IMR-90 (cell line): ENCODE results near the gene SH3TC1. TPM values are rescaled to one million over a fixed set of nuclear protein-coding genes. Genes with fewer than 3 reads are reported as not detected.

ENCODE experiments used
- ATAC-seq: fragments of 200-7000 bp; cut with Tn5 transposase; 2 replicates; pipeline ENCODE4 v1.9.1; 2020; ENCODE audit warnings: low read depth, mild to moderate bottlenecking, moderate library complexity
- BruUV-seq: library from RNA; stranded (reverse); fragments of 400-500 nt; replicated peaks from 2 replicates; lab custom pipeline; 2021; lab: Mats Ljungman, UMichigan
- CTCF ChIA-PET: fragments of 300-600 bp; formaldehyde crosslinking; extraction: SDS; loops from one replicate; lab custom pipeline; 2021; ENCODE audit warnings: antibody characterized with exemption; lab: Yijun Ruan, JAX
- POLR2A ChIA-PET: fragments of 300-600 bp; sonication (Branson Sonifier 250); formaldehyde crosslinking; loops from one replicate; lab custom pipeline; 2022; ENCODE audit warnings: antibody characterized with exemption; ENCODE audit not compliant: unreplicated experiment; lab: Charles Lee
- DNase-seq: peaks from one replicate; pipeline ENCODE4 v3.0.0; 2013
- H2AFZ ChIP-seq: replicated peaks from 2 replicates; pipeline ENCODE3; 2013; ENCODE audit warnings: low read length, mild to moderate bottlenecking; ENCODE audit not compliant: poor library complexity
- H2AK5ac ChIP-seq: 2 replicates; pipeline ENCODE4 v1.6.1; 2013; ENCODE audit warnings: low read depth, low read length, inconsistent platforms
- H2AK9ac ChIP-seq: replicated peaks from 2 replicates; pipeline ENCODE3; 2013; ENCODE audit warnings: mild to moderate bottlenecking, low read depth, low read length, moderate library complexity; ENCODE audit not compliant: poor library complexity
- H2BK120ac ChIP-seq: 2 replicates; pipeline ENCODE4 v1.6.1; 2013; ENCODE audit warnings: low read depth, low read length, inconsistent platforms
- H2BK15ac ChIP-seq: 3 replicates; pipeline ENCODE4 v1.6.1; 2013; ENCODE audit warnings: low read depth, low read length, inconsistent platforms
- H2BK20ac ChIP-seq: 2 replicates; pipeline ENCODE4 v1.6.1; 2013; ENCODE audit warnings: low read depth, mild to moderate bottlenecking, inconsistent platforms, low read length, moderate library complexity
- H2BK5ac ChIP-seq: 2 replicates; pipeline ENCODE4 v1.6.1; 2013; ENCODE audit warnings: mild to moderate bottlenecking, low read depth, low read length, inconsistent platforms; ENCODE audit not compliant: poor library complexity, severe bottlenecking
- H3K14ac ChIP-seq: replicated peaks from 2 replicates; pipeline ENCODE4 v1.6.1; 2013; ENCODE audit warnings: low read depth, low read length, inconsistent platforms
- H3K18ac ChIP-seq: 2 replicates; pipeline ENCODE4 v1.6.1; 2013; ENCODE audit warnings: low read depth, low read length, control low read depth
- H3K23ac ChIP-seq: 2 replicates; pipeline ENCODE4 v1.6.1; 2013; ENCODE audit warnings: low read depth, low read length, inconsistent platforms
- H3K27ac ChIP-seq: 2 replicates; pipeline ENCODE4 v1.5.1; 2013; ENCODE audit warnings: mild to moderate bottlenecking, control low read depth, low read length; ENCODE audit not compliant: insufficient read depth
- H3K27me3 ChIP-seq: 2 replicates; pipeline ENCODE4 v1.6.1; 2013; ENCODE audit warnings: low read length; ENCODE audit not compliant: control insufficient read depth, insufficient read depth
- H3K36me3 ChIP-seq: 2 replicates; pipeline ENCODE4 v1.6.1; 2013; ENCODE audit warnings: low read length, mixed read lengths; ENCODE audit not compliant: control insufficient read depth, insufficient read depth
- H3K4ac ChIP-seq: 2 replicates; pipeline ENCODE4 v1.6.1; 2013; ENCODE audit warnings: low read depth, low read length, inconsistent platforms
- H3K4me1 ChIP-seq: 2 replicates; pipeline ENCODE4 v1.6.1; 2013; ENCODE audit warnings: low read length, mixed read lengths; ENCODE audit not compliant: control insufficient read depth, insufficient read depth
- H3K4me2 ChIP-seq: 2 replicates; pipeline ENCODE4 v1.6.1; 2013; ENCODE audit warnings: low read depth, mild to moderate bottlenecking, control low read depth, low read length, moderate library complexity
- H3K4me3 ChIP-seq: 2 replicates; pipeline ENCODE4 v1.5.1; 2013; ENCODE audit warnings: low read depth, mild to moderate bottlenecking, control low read depth, low read length, moderate library complexity; ENCODE audit not compliant: insufficient read depth
- H3K56ac ChIP-seq: 2 replicates; pipeline ENCODE4 v1.6.1; 2013; ENCODE audit warnings: low read length, inconsistent platforms; ENCODE audit not compliant: insufficient read depth; ENCODE audit errors: extremely low read depth
- H3K79me1 ChIP-seq, 2 experiments: 2 replicates each; pipeline ENCODE4 v1.6.1; 2013; ENCODE audit warnings: low read length in 2 of 2, inconsistent platforms in 1 of 2, low read depth in 1 of 2
- H3K9ac ChIP-seq: 2 replicates; pipeline ENCODE4 v1.6.1; 2013; ENCODE audit warnings: low read depth, low read length, control low read depth
- H3K9me1 ChIP-seq: 2 replicates; pipeline ENCODE4 v1.6.1; 2013; ENCODE audit warnings: low read length, inconsistent platforms; ENCODE audit not compliant: insufficient read depth
- H3K9me3 ChIP-seq: 2 replicates; pipeline ENCODE4 v1.6.1; 2013; ENCODE audit warnings: low read length; ENCODE audit not compliant: control insufficient read depth, insufficient read depth
- H4K20me1 ChIP-seq: 2 replicates; pipeline ENCODE4 v1.6.1; 2013; ENCODE audit warnings: low read length, inconsistent platforms; ENCODE audit not compliant: insufficient read depth
- H4K5ac ChIP-seq: 2 replicates; pipeline ENCODE4 v1.6.1; 2013; ENCODE audit warnings: mild to moderate bottlenecking, low read depth, low read length, control low read depth
- H4K8ac ChIP-seq, 2 experiments: 2 replicates each; pipeline ENCODE4 v1.6.1; 2013; ENCODE audit warnings: low read depth in 2 of 2, low read length in 2 of 2, control low read depth in 1 of 2, inconsistent platforms in 1 of 2
- H4K91ac ChIP-seq: 2 replicates; pipeline ENCODE4 v1.6.1; 2013; ENCODE audit warnings: low read depth, low read length, inconsistent platforms; ENCODE audit not compliant: insufficient read depth
- BHLHE40 ChIP-seq: fragments of 150-350 bp; IDR thresholded peaks from 2 replicates; pipeline ENCODE4 v1.6.1; 2016; ENCODE audit warnings: mild to moderate bottlenecking, low read depth, low read length
- CEBPB ChIP-seq: IDR thresholded peaks from 2 replicates; pipeline ENCODE4 v1.6.1; 2012; ENCODE audit warnings: low read depth, low read length, improper control_type of control experiment
- CTCF ChIP-seq: conservative IDR thresholded peaks from 2 replicates; pipeline ENCODE4 v1.5.1; 2012; ENCODE audit warnings: mild to moderate bottlenecking, low read depth, low read length, improper control_type of control experiment
- MAZ ChIP-seq: IDR thresholded peaks from 2 replicates; pipeline ENCODE4 v1.6.1; 2012; ENCODE audit warnings: low read depth, mild to moderate bottlenecking, low read length, improper control_type of control experiment, moderate library complexity, borderline replicate concordance
- WGBS, 2 experiments: methylation state at CpG; one replicate each; pipeline versions ENCODE4 v1.1.5 to v1.1.7; 2013; ENCODE audit warnings: missing lambda C conversion rate in 2 of 2; ENCODE audit not compliant: insufficient read length in 1 of 2; ENCODE audit errors: extremely low coverage in 2 of 2; 5-methylcytosine and 5-hydroxymethylcytosine counted together
- dilution Hi-C: fragments of 300-500 bp; cut with HindIII; formaldehyde crosslinking; loops from one replicate; pipeline ENCODE4 v1.14.3; 2018; ENCODE audit warnings: low sequenced_read_pairs; ENCODE audit not compliant: unreplicated experiment
- in situ Hi-C: fragments of 300-500 bp; cut with MboI; formaldehyde crosslinking; loops from 3 replicates; pipeline ENCODE4 v1.14.3; 2019; ENCODE audit warnings: low sequenced_read_pairs, inconsistent platforms, mixed read lengths
- intact Hi-C: fragments of 100-400 bp; cut with micrococcal nuclease; formaldehyde crosslinking; loops from 2 replicates; pipeline ENCODE4 v1.10.0; 2022
- polyA plus RNA-seq, 3 experiments: library from polyadenylated mRNA; depleted of rRNA; stranded (reverse); fragments of >200 nt; gene quantifications; 2 replicates each; pipeline ENCODE4 v1.2.3, GENCODE V29; 2012; ENCODE audit warnings: low replicate concordance in 1 of 3
- total RNA-seq: library from RNA; depleted of rRNA; stranded (reverse); fragments of >200 nt; gene quantifications from 2 replicates; pipeline ENCODE4 v1.2.3, GENCODE V29; 2012
- TF ChIP-seq, protein P1 (sequence below): fragments of 150-350 bp; IDR thresholded peaks from 2 replicates; pipeline ENCODE4 v1.6.1; 2016; ENCODE audit warnings: low read depth, mild to moderate bottlenecking, low read length, moderate library complexity, borderline replicate concordance

The SH3TC1 gene
- total and polyA plus RNA-seq, 2 of the 4 experiments (the other 2 are of a cell fraction): 1.6 to 2.2 TPM

DNA sequence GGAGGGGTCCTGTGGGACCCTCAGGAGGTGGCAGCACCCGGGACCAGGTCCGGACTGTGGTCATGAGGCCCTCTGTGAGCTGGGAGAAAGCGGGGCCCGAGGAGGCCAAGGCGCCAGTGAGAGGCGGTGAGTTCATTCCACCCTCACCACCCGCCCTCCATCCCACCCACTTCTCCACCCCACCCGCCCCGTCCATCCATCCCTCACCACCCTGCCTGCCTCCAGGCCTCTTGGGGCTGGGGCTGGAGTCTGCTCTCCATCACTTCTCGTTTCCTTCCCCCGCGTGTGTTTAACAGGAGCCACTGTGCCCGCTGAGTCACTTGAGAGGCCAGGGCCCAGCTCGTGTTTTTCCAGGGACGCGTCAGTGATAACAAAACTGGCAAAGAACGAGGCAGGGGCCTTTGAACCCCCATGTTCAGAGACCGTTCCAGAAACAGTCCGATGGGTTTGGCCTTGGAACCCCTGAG lies 6.2 kb downstream of the SH3TC1 start:
- Histone ChIP-seq H3K4ac (no peak overlapping the region), H3K14ac (no peak overlapping the region; the same call in 1 of the 2 replicates), H2BK120ac (no peak overlapping the region), H3K27me3 (peaks cover 6% of the 10 kb centered on the region), H2AK5ac (no peak overlapping the region), H3K56ac (no peak overlapping the region), H3K4me1 (peaks cover 6% of the 10 kb centered on the region; the same call in 1 of the 2 replicates), H3K27ac (no peak overlapping the region), H2BK15ac (no peak overlapping the region), H3K79me1 (no peaks in the 10 kb centered on the region), H3K9me1 (0 out of 2 replicates have a peak, but pooled peaks cover 1% of the 10 kb centered on the region), H3K4me2 (no peak overlapping the region), H2BK5ac (no peak overlapping the region), H3K9ac (no peak overlapping the region), H2BK20ac (no peak overlapping the region), H3K23ac (no peak overlapping the region), H2AFZ (peak overlapping the region; percentile 4), H3K9me3 (no peaks in the 10 kb centered on the region), H4K91ac (no peak overlapping the region), H3K36me3 (no peaks in the 10 kb centered on the region), H3K4me3 (no peak overlapping the region), H2AK9ac (no peak overlapping the region), H3K18ac (no peak overlapping the region), H4K5ac (no peak overlapping the region), H4K8ac (no peak overlapping the region), H4K20me1 (no peaks in the 10 kb centered on the region)
- 23% methylated on average over 6 of the region's 19 CpGs; no CpG with 5 or more reads in 1 of the 2 experiments for WGBS, 2 experiments
- peak; percentile 38 for DNase-seq
- in situ Hi-C loops (loop anchor here (25.0 kb wide), 1 partner anchor 407 kb away; no protein-coding TSS in a partner anchor), dilution Hi-C loops (no loop called here), intact Hi-C loops (no loop called here)
- POLR2A ChIA-PET: no interaction called here
- CTCF ChIA-PET: no interaction called here
- peak; percentile 29; the same call in 1 of the 2 replicates for ATAC-seq
- BruUV-seq: no TSS peak
- no peak for TF ChIP-seq MAZ
- TF ChIP-seq CTCF: no peak
- no peak for TF ChIP-seq BHLHE40
- TF ChIP-seq, protein P1, sequence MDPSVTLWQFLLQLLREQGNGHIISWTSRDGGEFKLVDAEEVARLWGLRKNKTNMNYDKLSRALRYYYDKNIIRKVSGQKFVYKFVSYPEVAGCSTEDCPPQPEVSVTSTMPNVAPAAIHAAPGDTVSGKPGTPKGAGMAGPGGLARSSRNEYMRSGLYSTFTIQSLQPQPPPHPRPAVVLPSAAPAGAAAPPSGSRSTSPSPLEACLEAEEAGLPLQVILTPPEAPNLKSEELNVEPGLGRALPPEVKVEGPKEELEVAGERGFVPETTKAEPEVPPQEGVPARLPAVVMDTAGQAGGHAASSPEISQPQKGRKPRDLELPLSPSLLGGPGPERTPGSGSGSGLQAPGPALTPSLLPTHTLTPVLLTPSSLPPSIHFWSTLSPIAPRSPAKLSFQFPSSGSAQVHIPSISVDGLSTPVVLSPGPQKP: no peak
- TF ChIP-seq CEBPB: no peak
